Liver (tissue), 9 donors: ENCODE measurements around the gene GDF2. TPM values are rescaled to one million over a fixed set of nuclear protein-coding genes. Genes with fewer than 3 reads are reported as not detected.
A peak's percentile ranks its signal among the peaks of the same experiment; 100 is the strongest.

Experiments used
- DNase-seq: peaks from one replicate; pipeline ENCODE4 v3.0.0-alpha.2; 2017; ENCODE audit warnings: low spot score
- H3K27ac ChIP-seq, 2 donors: one replicate each; pipeline ENCODE4 v1.7.0; 2013; ENCODE audit warnings: inconsistent platforms in 2 of 2, low read length in 2 of 2, control low read depth in 1 of 2, low read depth in 1 of 2, mild to moderate bottlenecking in 1 of 2
- H3K27me3 ChIP-seq, 4 donors: one replicate each; pipeline versions ENCODE4 v1.6.1 to v1.7.0; 2013; ENCODE audit warnings: low read length in 3 of 4, inconsistent platforms in 1 of 4, mild to moderate bottlenecking in 1 of 4, moderate library complexity in 1 of 4; ENCODE audit not compliant: control insufficient read depth in 4 of 4, insufficient read depth in 4 of 4
- H3K36me3 ChIP-seq, 4 donors: one replicate each; pipeline versions ENCODE4 v1.6.1 to v1.7.0; 2013; ENCODE audit warnings: low read length in 3 of 4, mild to moderate bottlenecking in 3 of 4, low read depth in 1 of 4, moderate library complexity in 1 of 4; ENCODE audit not compliant: control insufficient read depth in 4 of 4, insufficient read depth in 3 of 4
- H3K4me1 ChIP-seq, 4 donors: one replicate each; pipeline versions ENCODE4 v1.6.1 to v1.7.0; 2013; ENCODE audit warnings: low read length in 3 of 4, mild to moderate bottlenecking in 3 of 4, moderate library complexity in 1 of 4; ENCODE audit not compliant: control insufficient read depth in 4 of 4, insufficient read depth in 4 of 4
- H3K4me3 ChIP-seq, 3 donors: one replicate each; pipeline versions ENCODE4 v1.6.1 to v1.7.0; 2013; ENCODE audit warnings: low read length in 3 of 3, control low read depth in 1 of 3, low read depth in 1 of 3, mild to moderate bottlenecking in 1 of 3
- H3K9ac ChIP-seq, 2 donors: one replicate each; pipeline ENCODE4 v1.7.0; 2013; ENCODE audit warnings: low read length in 2 of 2, mild to moderate bottlenecking in 2 of 2, moderate library complexity in 2 of 2, control low read depth in 1 of 2, low read depth in 1 of 2
- H3K9me3 ChIP-seq, 4 donors: one replicate each; pipeline versions ENCODE4 v1.6.1 to v1.7.0; 2013; ENCODE audit warnings: low read length in 3 of 4; ENCODE audit not compliant: control insufficient read depth in 4 of 4
- ATF3 ChIP-seq: IDR thresholded peaks from 2 replicates; pipeline ENCODE4 v1.6.1; 2016; ENCODE audit warnings: antibody characterized with exemption
- CTCF ChIP-seq: fragments of 150-350 bp; IDR thresholded peaks from 2 replicates; pipeline ENCODE4 v1.5.1; 2017; ENCODE audit warnings: improper control_type of control experiment, low read depth, low read length; ENCODE audit not compliant: missing input control
- EGR1 ChIP-seq, 2 donors: IDR thresholded peaks; 2 replicates each; pipeline ENCODE4 v1.6.1; 2016 to 2018; ENCODE audit warnings: antibody characterized with exemption in 2 of 2, low read depth in 2 of 2
- FOXA1 ChIP-seq: IDR thresholded peaks from 2 replicates; pipeline ENCODE4 v1.6.1; 2016; ENCODE audit warnings: antibody characterized with exemption
- FOXA2 ChIP-seq: IDR thresholded peaks from 2 replicates; pipeline ENCODE4 v1.6.1; 2016; ENCODE audit warnings: antibody characterized with exemption
- GABPA ChIP-seq, 2 donors: IDR thresholded peaks in 1 of 2; conservative IDR thresholded peaks in 1 of 2; 2 replicates each; pipeline ENCODE4 v1.6.1; 2016; ENCODE audit warnings: antibody characterized with exemption in 2 of 2, mild to moderate bottlenecking in 1 of 2, moderate library complexity in 1 of 2
- HNF4A ChIP-seq, 2 donors: conservative IDR thresholded peaks; 2 replicates each; pipeline ENCODE4 v1.6.1; 2016; ENCODE audit warnings: antibody characterized with exemption in 2 of 2, mild to moderate bottlenecking in 2 of 2
- HNF4G ChIP-seq: IDR thresholded peaks from 2 replicates; pipeline ENCODE4 v1.6.1; 2016; ENCODE audit warnings: antibody characterized with exemption
- JUND ChIP-seq, 2 donors: IDR thresholded peaks; 2 replicates each; pipeline ENCODE4 v1.6.1; 2016; ENCODE audit warnings: antibody characterized with exemption in 2 of 2
- MAX ChIP-seq: IDR thresholded peaks from 2 replicates; pipeline ENCODE4 v1.6.1; 2016; ENCODE audit warnings: antibody characterized with exemption
- NR2F2 ChIP-seq: IDR thresholded peaks from 2 replicates; pipeline ENCODE4 v1.6.1; 2016; ENCODE audit warnings: antibody characterized with exemption
- RAD21 ChIP-seq, 2 donors: IDR thresholded peaks; 2 replicates each; pipeline ENCODE4 v1.6.1; 2016; ENCODE audit warnings: antibody characterized with exemption in 2 of 2, mild to moderate bottlenecking in 2 of 2
- REST ChIP-seq: IDR thresholded peaks from 2 replicates; pipeline ENCODE4 v1.6.1; 2016; ENCODE audit warnings: antibody characterized with exemption, mild to moderate bottlenecking
- RXRA ChIP-seq, 2 donors: IDR thresholded peaks; 2 replicates each; pipeline ENCODE4 v1.6.1; 2017 to 2018; ENCODE audit warnings: antibody characterized with exemption in 2 of 2, mild to moderate bottlenecking in 1 of 2
- SP1 ChIP-seq: IDR thresholded peaks from 2 replicates; pipeline ENCODE4 v1.6.1; 2018; ENCODE audit warnings: antibody characterized with exemption, mild to moderate bottlenecking
- YY1 ChIP-seq: IDR thresholded peaks from 2 replicates; pipeline ENCODE4 v1.6.1; 2016; ENCODE audit warnings: antibody characterized with exemption, mild to moderate bottlenecking
- ZBTB33 ChIP-seq: IDR thresholded peaks from 2 replicates; pipeline ENCODE4 v1.6.1; 2016; ENCODE audit warnings: antibody characterized with exemption
- WGBS: extraction: QIAGEN DNeasy Blood & Tissue Kit; methylation state at CpG from one replicate; pipeline ENCODE4 v1.1.7; 2013; 5-methylcytosine and 5-hydroxymethylcytosine counted together
- polyA plus RNA-seq, 2 donors: library from polyadenylated mRNA; stranded (reverse) in 1 of 2; unstranded in 1 of 2; fragments of 200-250 nt in 1 of 2; fragments of >200 nt in 1 of 2; fragmentation: Nextera tagmentation in 1 of 2; extraction: Ambion mirVana in 1 of 2; gene quantifications; one replicate each; pipeline versions ENCODE4 v1.2.1 to v1.2.3, GENCODE V29; 2013 to 2015
- total RNA-seq, 2 donors: library from RNA; depleted of rRNA; stranded (reverse); fragments of >200 nt; gene quantifications; one replicate each; pipeline ENCODE4 v1.2.3, GENCODE V29; 2014
- donor health status: healthy.
- donor health status: healthy.
- donor health status: healthy.
- donor health status: healthy.
- donor health status: healthy.

GDF2 gene
- total and polyA plus RNA-seq, 4 donors = 5.6 to 26.9 (median 14.5) TPM

- no peak for TF ChIP-seq EGR1 (IDR thresholded peaks at IDR 0.05; ENCODE audit: low read depth in 2 of 2)
Observed at GRCh38 chr10:47298715-47299114, 23.5 kb upstream of the GDF2 start (continued).

GRCh38 chr10:47299611-47300428 is 22.4 kb upstream of the GDF2 start, which contains the start of gene GDF10:
Gene GDF10, plus strand, starts transcription at chr10:47300197. Its CDS starts 455 bp downstream, at chr10:47300652.
- Histone ChIP-seq H3K4me1 (peaks cover 0 to 13% (median 9%) of the 10 kb centered on the region in 4 donors), H3K9ac (no peak within 1 kb of the TSS), H3K4me3 (peak within 1 kb of the TSS in 1 of 3 donors; percentile 50), H3K9me3 (no peaks in the 10 kb centered on the region), H3K27me3 (no peaks in the 10 kb centered on the region), H3K36me3 (no peaks in the 10 kb centered on the region), H3K27ac (no peak within 1 kb of the TSS)
- WGBS = 6% methylated on average over 64 of the region's 64 CpGs
- DNase-seq = no peak
- TF ChIP-seq RXRA (IDR thresholded peaks at IDR 0.05) (no peak), FOXA2 (no peak), HNF4A (conservative IDR thresholded peaks at IDR 0.05) (no peak), ATF3 (no peak), RAD21 (IDR thresholded peaks at IDR 0.05) (no peak), FOXA1 (no peak), GABPA (IDR thresholded peaks at IDR 0.05 in 1 of 2, conservative IDR thresholded peaks at IDR 0.05 in 1 of 2) (no peak), REST (no peak), NR2F2 (no peak), MAX (no peak), ZBTB33 (no peak), EGR1 (IDR thresholded peaks at IDR 0.05; ENCODE audit: low read depth in 2 of 2) (no peak), CTCF (no peak), JUND (IDR thresholded peaks at IDR 0.05) (no peak), YY1 (no peak), SP1 (no peak), HNF4G (no peak)
